GM19043 (cell line): ENCODE measurements around the gene FAM186B.

Source experiments
- ATAC-seq: cut with Tn5 transposase; IDR thresholded peaks from one replicate; pipeline ENCODE4 v1.9.1; 2021; ENCODE audit warnings: low read depth; ENCODE audit not compliant: unreplicated experiment

Gene FAM186B

DNA sequence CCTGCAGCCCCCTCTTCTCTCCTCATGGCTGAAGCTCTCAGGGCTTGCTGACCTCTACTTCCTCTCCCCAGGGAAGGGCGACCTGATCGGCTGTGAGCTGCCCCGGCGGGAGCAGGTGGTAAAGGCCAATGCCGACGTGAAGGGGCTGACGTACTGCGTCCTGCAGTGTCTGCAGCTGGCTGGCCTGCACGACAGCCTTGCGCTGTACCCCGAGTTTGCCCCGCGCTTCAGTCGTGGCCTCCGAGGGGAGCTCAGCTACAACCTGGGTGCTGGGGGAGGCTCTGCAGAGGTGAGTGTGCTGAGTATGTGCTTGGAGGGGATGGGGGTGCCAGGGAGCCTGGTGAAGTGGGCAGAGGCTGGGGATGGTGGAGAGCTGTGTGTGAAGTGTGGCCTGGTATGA, 51.2 kb downstream of the FAM186B start:
- no peak for ATAC-seq

DNA sequence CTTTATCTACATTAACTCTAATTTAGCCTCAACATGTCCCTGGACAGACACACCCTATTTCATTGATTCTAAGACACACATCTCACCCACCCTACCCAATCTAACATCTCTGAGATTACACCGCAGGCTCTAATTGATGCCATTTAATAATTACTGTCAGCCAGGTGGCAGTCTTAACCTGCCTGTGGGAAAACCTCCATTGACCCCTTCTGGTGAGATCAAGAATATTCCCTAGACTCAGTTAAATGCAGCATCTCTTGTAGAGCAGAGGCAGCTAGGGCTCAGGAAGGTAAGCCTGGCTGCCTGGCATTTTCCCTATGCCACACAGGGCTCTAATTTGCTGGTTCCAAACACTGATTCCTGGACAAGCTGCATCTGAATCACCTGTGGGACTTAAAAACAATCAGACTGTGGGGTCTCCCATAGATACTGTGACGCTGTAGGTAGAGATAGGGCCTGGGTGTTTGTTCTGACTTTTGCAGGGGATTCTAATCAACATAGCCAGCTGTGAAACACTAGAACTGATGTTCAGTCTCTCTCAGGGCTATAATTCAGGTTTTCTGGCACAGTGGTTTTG, 51.8 kb downstream of the FAM186B start:
- no peak for ATAC-seq

DNA sequence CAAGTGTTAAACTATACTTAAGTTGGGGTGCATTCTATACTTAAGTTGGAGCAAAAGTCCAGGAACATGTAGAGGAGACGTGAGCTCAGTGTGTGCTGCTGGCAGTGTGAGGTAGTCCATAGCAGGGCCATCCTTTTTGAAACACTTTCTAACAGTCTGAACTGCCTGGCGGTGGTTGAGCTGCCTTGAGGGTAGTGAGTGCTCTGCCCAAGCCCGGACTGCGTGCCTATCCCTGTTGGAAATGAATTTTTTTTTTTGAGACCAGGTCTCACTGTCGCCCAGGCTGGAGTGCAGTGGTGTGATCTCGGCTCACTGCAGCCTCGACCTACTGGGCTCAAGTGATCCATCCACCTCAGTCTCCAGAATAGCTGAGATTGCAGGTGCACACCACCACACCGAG, 52.5 kb downstream of the FAM186B start:
- no peak for ATAC-seq

DNA sequence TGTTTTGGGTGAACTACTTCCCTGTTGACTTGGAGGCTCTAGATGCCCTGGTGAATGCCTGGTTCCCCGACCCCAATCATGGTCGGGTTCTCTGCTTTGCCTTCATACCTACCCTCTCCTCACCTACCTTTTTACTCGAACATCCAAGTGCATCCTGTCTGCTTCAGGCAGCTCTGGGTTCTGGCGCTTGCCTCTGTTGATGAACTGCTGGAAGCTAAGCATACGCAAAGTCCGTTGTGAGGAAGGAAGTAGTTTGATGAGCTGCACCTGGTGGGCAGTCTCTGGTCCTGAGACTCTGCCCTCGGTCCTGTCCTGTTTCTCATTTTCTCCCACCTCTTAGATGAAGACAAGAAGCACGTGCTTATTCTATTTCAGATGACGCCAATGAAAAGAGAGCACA, 53.0 kb downstream of the FAM186B start:
- ATAC-seq = no peak

GRCh38 chr12:49552014-49552413, 53.4 kb downstream of the FAM186B start:
- no peak for ATAC-seq

DNA sequence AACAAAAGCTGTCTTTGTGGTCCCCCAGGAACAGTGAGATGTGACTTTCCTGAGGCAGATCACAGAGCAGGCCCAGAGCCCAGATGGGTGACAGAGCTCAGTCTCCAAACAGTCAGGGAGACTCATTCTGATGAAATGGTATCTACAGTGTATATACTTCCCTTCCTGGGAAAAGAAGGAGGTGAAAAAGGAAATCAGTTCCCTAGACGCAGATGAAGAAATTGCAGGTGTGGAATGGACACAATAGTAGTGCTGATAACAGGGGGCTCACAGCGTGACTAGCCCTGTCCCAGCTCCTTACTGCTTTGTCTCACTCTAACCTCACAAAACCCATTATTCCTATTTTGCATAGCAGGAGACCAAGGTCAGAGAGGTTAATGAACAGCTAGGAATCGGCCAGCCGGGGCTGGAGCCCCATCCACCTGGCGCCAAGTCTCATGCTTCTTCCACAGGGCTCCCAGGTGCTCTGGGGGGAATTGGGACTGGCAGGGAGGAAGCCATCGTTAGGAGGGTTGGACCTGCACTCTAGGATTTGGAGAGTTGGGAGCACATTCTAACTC, 54.7 kb downstream of the FAM186B start:
- ATAC-seq = no peak

- no peak for ATAC-seq
Measured at GRCh38 chr12:49549735-49550692, 55.4 kb downstream of the FAM186B start.

GRCh38 chr12:49548822-49549648, 56.4 kb downstream of the FAM186B start:
- ATAC-seq = no peak

DNA sequence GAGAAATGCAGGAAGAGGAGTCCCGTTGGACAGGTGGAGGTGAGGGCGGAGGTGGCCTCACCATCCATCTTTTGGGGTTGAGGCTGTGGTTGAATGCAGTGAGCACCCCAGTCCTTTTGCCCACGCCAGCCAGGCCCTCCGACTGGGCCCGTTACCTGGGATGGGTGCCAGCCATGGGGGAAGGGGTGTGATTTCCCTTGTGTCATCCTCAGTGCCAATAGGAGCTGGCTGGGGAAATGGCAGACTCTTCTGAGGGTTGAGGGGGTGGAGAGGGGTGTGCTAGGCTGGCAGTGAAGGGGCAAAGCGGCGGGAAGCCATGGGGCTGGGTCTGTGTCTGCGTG, 57.0 kb downstream of the FAM186B start:
- no peak for ATAC-seq

- no peak for ATAC-seq
Measured at GRCh38 chr12:49547090-49547690, 58.2 kb downstream of the FAM186B start.

GRCh38 chr12:49546481-49546880, 59.0 kb downstream of the FAM186B start:
- ATAC-seq = no peak

DNA sequence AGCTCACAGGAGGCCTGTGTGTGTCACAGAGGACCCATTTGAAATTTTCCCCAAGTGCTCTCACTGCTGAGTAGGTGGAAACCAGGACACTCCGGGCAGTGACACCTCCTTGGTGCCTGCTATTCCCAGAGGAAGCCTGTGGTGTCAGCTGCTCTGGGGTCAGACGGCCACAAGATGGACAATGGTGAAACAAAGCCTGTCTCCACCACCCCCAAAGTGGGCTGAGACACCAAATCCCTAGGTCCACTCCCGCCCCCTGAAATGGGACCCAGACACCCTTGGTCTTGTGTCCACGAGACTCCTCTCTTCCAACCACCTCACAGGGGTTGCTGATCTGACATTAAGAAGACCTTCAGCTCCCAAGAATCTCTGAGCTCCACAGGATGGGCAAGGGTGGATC, 59.6 kb downstream of the FAM186B start:
- ATAC-seq = no peak

DNA sequence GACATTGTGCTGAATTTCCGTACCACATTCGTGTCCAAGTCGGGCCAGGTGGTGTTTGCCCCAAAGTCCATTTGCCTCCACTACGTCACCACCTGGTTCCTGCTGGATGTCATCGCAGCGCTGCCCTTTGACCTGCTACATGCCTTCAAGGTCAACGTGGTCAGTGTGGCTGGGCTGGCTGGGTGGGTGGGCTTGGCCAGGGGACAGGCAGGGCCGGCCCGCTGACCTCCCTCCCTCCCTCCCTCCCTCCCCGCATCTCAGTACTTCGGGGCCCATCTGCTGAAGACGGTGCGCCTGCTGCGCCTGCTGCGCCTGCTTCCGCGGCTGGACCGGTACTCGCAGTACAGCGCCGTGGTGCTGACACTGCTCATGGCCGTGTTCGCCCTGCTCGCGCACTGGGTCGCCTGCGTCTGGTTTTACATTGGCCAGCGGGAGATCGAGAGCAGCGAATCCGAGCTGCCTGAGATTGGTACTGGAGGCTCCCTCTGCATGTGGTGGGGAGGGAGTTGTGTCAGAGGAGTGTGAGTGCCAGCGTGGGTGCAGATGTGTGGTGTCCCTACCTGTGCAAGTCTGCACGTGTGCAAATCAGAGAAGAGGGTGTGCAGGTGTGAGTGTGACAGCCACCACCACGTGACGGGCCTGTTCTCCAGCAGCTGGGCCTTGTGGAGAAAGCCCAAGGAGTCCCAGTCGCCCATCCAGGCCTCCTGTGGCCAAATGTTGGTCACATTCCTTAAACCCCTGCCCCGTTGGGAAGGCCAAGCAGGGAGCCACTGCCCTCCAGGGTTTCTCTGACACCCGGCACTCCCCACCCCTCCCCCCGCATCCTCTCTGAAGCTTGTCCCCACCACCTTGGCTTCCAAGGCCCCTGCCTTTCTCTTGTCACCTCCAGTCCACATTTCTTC, 61.3 kb downstream of the FAM186B start:
- no peak for ATAC-seq

- no peak for ATAC-seq
Measured at GRCh38 chr12:49543221-49543913, 62.1 kb downstream of the FAM186B start.

GRCh38 chr12:49542592-49543160, 62.8 kb downstream of the FAM186B start:
- no peak for ATAC-seq

GRCh38 chr12:49541911-49542505, 63.4 kb downstream of the FAM186B start:
- no peak for ATAC-seq

DNA sequence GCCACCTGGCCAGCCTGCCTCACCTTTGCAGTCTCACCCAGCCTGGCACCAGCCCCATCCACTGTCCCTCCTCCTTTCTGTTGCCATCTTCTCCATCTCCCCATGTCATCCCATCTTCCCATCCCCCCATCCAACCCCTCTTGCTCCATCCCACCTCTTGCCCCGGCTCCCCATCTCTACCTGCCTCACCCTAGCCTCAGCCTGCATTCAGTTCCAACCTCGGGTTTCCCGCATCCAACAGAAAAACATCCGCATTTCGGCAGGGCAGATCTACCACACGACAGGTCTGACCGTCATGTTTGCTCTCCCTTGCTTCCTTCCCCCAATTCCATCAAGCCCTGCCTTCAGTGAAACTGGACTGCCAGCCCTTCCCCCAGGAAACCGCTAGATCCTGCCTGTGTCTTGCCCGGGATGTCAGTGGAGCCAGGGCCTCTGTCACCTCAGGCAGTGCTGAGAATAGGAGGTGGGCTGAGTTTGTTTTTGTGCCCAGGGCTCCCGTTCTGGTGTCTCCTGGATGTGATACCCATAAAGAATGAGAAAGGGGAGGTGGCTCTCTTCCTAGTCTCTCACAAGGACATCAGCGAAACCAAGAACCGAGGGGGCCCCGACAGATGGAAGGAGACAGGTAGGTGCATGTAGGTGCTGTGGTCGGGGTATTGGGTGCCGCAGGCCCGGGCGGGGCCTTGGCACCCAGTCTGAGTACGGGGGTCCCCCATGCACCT, 64.1 kb downstream of the FAM186B start:
- no peak for ATAC-seq
